Lower leg skin (tissue), 4 donors: Measurements from ENCODE around the gene EEFSEC. TPM values are rescaled to one million over a fixed set of nuclear protein-coding genes. Genes with fewer than 3 reads are reported as not detected.

Source experiments
- DNase-seq, 2 donors: peaks; one replicate each; pipeline ENCODE4 v3.0.0-alpha.2; 2019; ENCODE audit warnings: low spot score in 2 of 2
- H3K4me3 ChIP-seq: fragments of 200-600 bp; sonication (generic); 2 replicates; pipeline ENCODE4 v1.5.1; 2017; ENCODE audit warnings: mild to moderate bottlenecking, low read depth; ENCODE audit not compliant: poor library complexity, severe bottlenecking
- POLR2A ChIP-seq, 2 donors: fragments of 450-650 bp; IDR thresholded peaks; one replicate each; pipeline ENCODE4 v1.6.1; 2016 to 2017; ENCODE audit warnings: antibody characterized with exemption in 2 of 2, mild to moderate bottlenecking in 1 of 2, moderate library complexity in 1 of 2
- WGBS, 2 donors: methylation state at CpG; one replicate each; pipeline ENCODE4 v1.1.5; 2018; 5-methylcytosine and 5-hydroxymethylcytosine counted together
- intact Hi-C: fragments of 100-400 bp; cut with DNase I; formaldehyde crosslinking; loops from one replicate; pipeline ENCODE4 v1.15.0; 2023; ENCODE audit warnings: low total_unique reads
- total RNA-seq, 4 donors: library from RNA; depleted of rRNA; stranded (reverse); fragments of >200 nt; gene quantifications; one replicate each; pipeline ENCODE4 v1.1.0, GENCODE V29; 2016
- TF ChIP-seq, protein P1 (sequence below), 3 donors: fragments of 450-650 bp; IDR thresholded peaks; one replicate each; pipeline ENCODE4 v1.5.1; 2016; ENCODE audit warnings: antibody characterized with exemption in 3 of 3, mild to moderate bottlenecking in 3 of 3, moderate library complexity in 2 of 3

Gene EEFSEC
- total RNA-seq, 4 donors from 2014 or later = 16.3 to 28.6 (median 16.8) TPM

DNA sequence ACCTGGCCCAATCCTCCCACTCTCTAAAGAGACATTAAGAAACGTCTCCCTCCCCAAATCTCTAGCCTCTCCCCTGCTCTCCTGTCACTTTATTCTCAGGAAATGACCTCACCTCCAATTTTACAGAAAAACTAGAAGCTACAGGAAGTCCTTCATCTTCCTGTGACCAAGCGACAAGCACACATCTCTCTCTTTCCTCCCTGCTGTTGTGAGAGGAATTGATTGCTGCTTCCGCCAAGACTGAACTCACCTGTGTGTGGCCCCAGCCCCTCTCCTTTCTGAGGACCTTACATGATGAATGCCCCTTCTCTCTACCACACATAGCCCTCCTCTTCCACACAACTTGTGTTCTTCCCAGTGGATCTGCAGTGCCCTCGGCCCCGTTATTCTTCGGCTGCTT is 295.2 kb downstream of the EEFSEC start:
- WGBS, 2 donors = 61 to 71% methylated on average over 6 of the region's 6 CpGs
- no peak for TF ChIP-seq POLR2A (IDR thresholded peaks at IDR 0.05)
- TF ChIP-seq, protein P1, sequence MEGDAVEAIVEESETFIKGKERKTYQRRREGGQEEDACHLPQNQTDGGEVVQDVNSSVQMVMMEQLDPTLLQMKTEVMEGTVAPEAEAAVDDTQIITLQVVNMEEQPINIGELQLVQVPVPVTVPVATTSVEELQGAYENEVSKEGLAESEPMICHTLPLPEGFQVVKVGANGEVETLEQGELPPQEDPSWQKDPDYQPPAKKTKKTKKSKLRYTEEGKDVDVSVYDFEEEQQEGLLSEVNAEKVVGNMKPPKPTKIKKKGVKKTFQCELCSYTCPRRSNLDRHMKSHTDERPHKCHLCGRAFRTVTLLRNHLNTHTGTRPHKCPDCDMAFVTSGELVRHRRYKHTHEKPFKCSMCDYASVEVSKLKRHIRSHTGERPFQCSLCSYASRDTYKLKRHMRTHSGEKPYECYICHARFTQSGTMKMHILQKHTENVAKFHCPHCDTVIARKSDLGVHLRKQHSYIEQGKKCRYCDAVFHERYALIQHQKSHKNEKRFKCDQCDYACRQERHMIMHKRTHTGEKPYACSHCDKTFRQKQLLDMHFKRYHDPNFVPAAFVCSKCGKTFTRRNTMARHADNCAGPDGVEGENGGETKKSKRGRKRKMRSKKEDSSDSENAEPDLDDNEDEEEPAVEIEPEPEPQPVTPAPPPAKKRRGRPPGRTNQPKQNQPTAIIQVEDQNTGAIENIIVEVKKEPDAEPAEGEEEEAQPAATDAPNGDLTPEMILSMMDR (IDR thresholded peaks at IDR 0.05) = no peak
- DNase-seq = no peak
- H3K4me3 ChIP-seq = no peak overlapping the region
- intact Hi-C loops = no loop called here

GRCh38 chr3:128449111-128449638 is 295.9 kb downstream of the EEFSEC start:
- DNase-seq = no peak
- no peak overlapping the region for H3K4me3 ChIP-seq
- intact Hi-C loops = no loop called here
- TF ChIP-seq, protein P1 (IDR thresholded peaks at IDR 0.05) = no peak
- no peak for TF ChIP-seq POLR2A (IDR thresholded peaks at IDR 0.05)
- 72 to 81% methylated on average over 6 of the region's 6 CpGs for WGBS, 2 donors

GRCh38 chr3:128452120-128452519 is 298.8 kb downstream of the EEFSEC start:
- H3K4me3 ChIP-seq = no peak overlapping the region
- WGBS, 2 donors = 76 to 78% methylated on average over 9 of the region's 9 CpGs
- intact Hi-C loops = no loop called here
- no peak for TF ChIP-seq POLR2A (IDR thresholded peaks at IDR 0.05)
- TF ChIP-seq, protein P1 (IDR thresholded peaks at IDR 0.05) = no peak
- DNase-seq = no peak

- no peak overlapping the region for H3K4me3 ChIP-seq
- intact Hi-C loops = no loop called here
- DNase-seq = no peak
- WGBS, 2 donors = 80 to 87% methylated on average over 18 to 20 of the region's 21 CpGs
- TF ChIP-seq, protein P1 (IDR thresholded peaks at IDR 0.05) = no peak
- TF ChIP-seq POLR2A (IDR thresholded peaks at IDR 0.05) = no peak
Observed at GRCh38 chr3:128452678-128453275, 299.5 kb downstream of the EEFSEC start.

DNA sequence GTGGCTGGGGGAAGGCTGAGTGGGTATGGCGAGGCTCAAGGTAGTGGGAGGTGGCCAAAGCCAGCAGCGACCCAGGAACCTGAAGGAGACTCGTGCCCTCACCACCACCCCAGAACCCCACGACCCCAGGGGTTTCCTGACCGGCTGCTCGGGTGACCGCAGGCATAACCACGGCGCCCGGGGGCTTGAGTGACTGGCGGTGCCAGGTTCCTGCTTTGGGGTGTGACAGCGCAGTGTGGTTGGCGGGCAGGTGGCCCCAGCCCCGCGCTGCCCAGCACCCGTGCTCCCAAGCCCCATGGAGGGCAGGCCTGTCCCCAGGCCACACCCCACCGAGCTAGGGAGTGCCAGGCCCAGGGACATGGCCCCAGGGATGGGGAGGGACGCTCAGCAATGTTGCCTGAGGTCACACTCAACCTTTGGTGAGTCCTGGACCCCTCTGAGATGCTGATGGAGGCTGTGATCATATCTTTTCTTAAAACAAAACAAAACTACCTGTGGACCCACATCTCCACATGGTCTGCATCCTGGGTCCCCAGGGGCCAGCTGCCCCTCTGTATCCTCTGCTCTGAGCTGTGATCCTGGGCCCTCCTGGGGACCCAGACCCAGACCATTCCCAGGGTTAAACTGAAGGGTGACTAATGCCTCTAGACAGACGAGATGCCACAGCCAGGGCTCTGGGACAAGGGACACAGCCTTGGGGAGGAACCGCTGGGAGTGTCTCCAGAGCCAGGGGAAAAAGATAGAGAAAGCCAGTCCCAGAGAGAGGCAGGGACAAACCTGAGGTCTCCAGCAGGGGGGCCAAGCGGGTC is 300.4 kb downstream of the EEFSEC start:
- 71 to 73% methylated on average over 19 to 21 of the region's 21 CpGs for WGBS, 2 donors
- TF ChIP-seq POLR2A (IDR thresholded peaks at IDR 0.05) = no peak
- TF ChIP-seq, protein P1 (IDR thresholded peaks at IDR 0.05) = no peak
- DNase-seq = no peak
- intact Hi-C loops = no loop called here
- no peak overlapping the region for H3K4me3 ChIP-seq
